Measurements from ENCODE around the gene CMTM4. TPM values are rescaled to one million over a fixed set of nuclear protein-coding genes. Genes with fewer than 3 reads are reported as not detected.

Gene CMTM4
- total RNA-seq, 1 donor from 2014 or later, result 32.5 TPM

- no peak overlapping the region for H3K27ac Mint-ChIP-seq (ENCODE audit: unreplicated experiment)
- H3K27me3 Mint-ChIP-seq (ENCODE audit: low read depth), result no peaks in the 10 kb centered on the region
- peaks cover 37% of the 10 kb centered on the region for H3K4me1 Mint-ChIP-seq (ENCODE audit: low read depth)
- no peaks in the 10 kb centered on the region for H3K36me3 Mint-ChIP-seq (ENCODE audit: low read depth)
- no peak overlapping the region for H3K4me3 Mint-ChIP-seq (ENCODE audit: unreplicated experiment)
- no peak for DNase-seq (ENCODE audit: low spot score)
- no peaks in the 10 kb centered on the region for H3K9me3 Mint-ChIP-seq (ENCODE audit: low read depth)
- TF ChIP-seq CTCF (IDR thresholded peaks at IDR 0.05), result no peak
These were observed 37.7 kb downstream of the CMTM4 start for GRCh38 chr16:66658860-66659190.

- Mint-ChIP-seq H3K27me3 (ENCODE audit: low read depth) (no peaks in the 10 kb centered on the region), H3K9me3 (ENCODE audit: low read depth) (no peaks in the 10 kb centered on the region), H3K4me1 (ENCODE audit: low read depth) (peaks cover 37% of the 10 kb centered on the region), H3K27ac (ENCODE audit: unreplicated experiment) (no peak overlapping the region), H3K4me3 (ENCODE audit: unreplicated experiment) (no peak overlapping the region), H3K36me3 (ENCODE audit: low read depth) (no peaks in the 10 kb centered on the region)
- TF ChIP-seq CTCF (IDR thresholded peaks at IDR 0.05), result no peak
- DNase-seq (ENCODE audit: low spot score), result no peak
These were observed 38.2 kb downstream of the CMTM4 start for GRCh38 chr16:66658143-66658859.

GRCh38 chr16:66656547-66656946 lies 40.0 kb downstream of the CMTM4 start:
- Mint-ChIP-seq H3K27me3 (ENCODE audit: low read depth) (no peaks in the 10 kb centered on the region), H3K4me1 (ENCODE audit: low read depth) (peaks cover 23% of the 10 kb centered on the region), H3K36me3 (ENCODE audit: low read depth) (no peaks in the 10 kb centered on the region), H3K9me3 (ENCODE audit: low read depth) (no peaks in the 10 kb centered on the region), H3K27ac (ENCODE audit: unreplicated experiment) (peak overlapping the region; percentile 50), H3K4me3 (ENCODE audit: unreplicated experiment) (no peak overlapping the region)
- no peak for TF ChIP-seq CTCF (IDR thresholded peaks at IDR 0.05)
- DNase-seq (ENCODE audit: low spot score), result no peak

GRCh38 chr16:66653581-66654350 lies 42.8 kb downstream of the CMTM4 start:
- no peak for TF ChIP-seq CTCF (IDR thresholded peaks at IDR 0.05)
- no peak for DNase-seq (ENCODE audit: low spot score)
- Mint-ChIP-seq H3K27me3 (ENCODE audit: low read depth) (no peaks in the 10 kb centered on the region), H3K9me3 (ENCODE audit: low read depth) (no peaks in the 10 kb centered on the region), H3K4me1 (ENCODE audit: low read depth) (peaks cover 17% of the 10 kb centered on the region), H3K27ac (ENCODE audit: unreplicated experiment) (no peak overlapping the region), H3K36me3 (ENCODE audit: low read depth) (no peaks in the 10 kb centered on the region), H3K4me3 (ENCODE audit: unreplicated experiment) (no peak overlapping the region)

- TF ChIP-seq CTCF (IDR thresholded peaks at IDR 0.05), result no peak
- H3K4me3 Mint-ChIP-seq (ENCODE audit: unreplicated experiment), result no peak overlapping the region
- H3K27ac Mint-ChIP-seq (ENCODE audit: unreplicated experiment), result no peak overlapping the region
- H3K36me3 Mint-ChIP-seq (ENCODE audit: low read depth), result no peaks in the 10 kb centered on the region
- no peaks in the 10 kb centered on the region for H3K27me3 Mint-ChIP-seq (ENCODE audit: low read depth)
- H3K4me1 Mint-ChIP-seq (ENCODE audit: low read depth), result peaks cover 17% of the 10 kb centered on the region
- no peak for DNase-seq (ENCODE audit: low spot score)
- no peaks in the 10 kb centered on the region for H3K9me3 Mint-ChIP-seq (ENCODE audit: low read depth)
These were observed 43.7 kb downstream of the CMTM4 start for GRCh38 chr16:66652661-66653360.

All from chondrocyte (in vitro differentiated cells).